Loucy (cell line): ENCODE measurements around the gene HNRNPF.
A peak's percentile ranks its signal among the peaks of the same experiment; 100 is the strongest.

ENCODE experiments used
- CTCF ChIP-seq: fragments of 200-600 bp; sonication (generic); conservative IDR thresholded peaks from 2 replicates; pipeline ENCODE4 v1.5.1; 2014; ENCODE audit warnings: mild to moderate bottlenecking, antibody characterized with exemption, low read length
- EZH2phosphoT487 ChIP-seq: fragments of 200-600 bp; IDR thresholded peaks from 2 replicates; pipeline ENCODE4 v1.6.1; 2018; ENCODE audit warnings: antibody characterized with exemption, mild to moderate bottlenecking, moderate library complexity, borderline replicate concordance

- TF ChIP-seq CTCF (peak; percentile 47), EZH2phosphoT487 (no peak)
Measured at GRCh38 chr10:43436291-43437140, 27.5 kb upstream of the HNRNPF start, which contains the start of gene ZNF487.
